Iris pigment epithelial cell (primary cell): ENCODE data around the gene CBLN4.

ENCODE experiments used
- DNase-seq: peaks from one replicate; pipeline ENCODE4 v3.0.0-alpha.2; 2011; ENCODE audit warnings: low read depth

CBLN4 gene

GRCh38 chr20:56005389-56005715 lies at the start of gene CBLN4:
CBLN4 (minus strand) TSS chr20:56005519; CDS start chr20:56004171, 1,348 bp downstream.
- DNase-seq = no peak

DNA sequence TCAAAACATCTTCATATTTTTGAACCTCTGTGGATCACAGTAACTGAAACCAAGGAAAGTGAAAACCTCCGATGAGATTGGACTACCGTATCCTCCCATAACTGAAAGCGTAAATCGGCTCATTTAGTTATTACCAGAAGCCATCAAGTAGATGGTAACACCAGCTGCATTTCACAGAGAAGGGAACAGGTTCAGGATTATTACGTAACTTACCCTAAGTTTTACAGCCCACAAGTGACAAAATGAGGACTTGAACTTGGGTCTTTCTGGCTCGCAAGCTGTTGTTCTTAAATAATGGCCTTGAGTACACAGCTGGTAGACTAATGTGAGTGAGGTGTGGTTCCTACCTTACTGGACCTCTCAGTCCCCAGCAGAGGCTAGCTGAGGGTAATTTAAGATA lies 37.9 kb upstream of the CBLN4 start:
- DNase-seq = no peak

GRCh38 chr20:56032251-56032650 lies 26.9 kb upstream of the CBLN4 start:
- peak; percentile 6 for DNase-seq

DNA sequence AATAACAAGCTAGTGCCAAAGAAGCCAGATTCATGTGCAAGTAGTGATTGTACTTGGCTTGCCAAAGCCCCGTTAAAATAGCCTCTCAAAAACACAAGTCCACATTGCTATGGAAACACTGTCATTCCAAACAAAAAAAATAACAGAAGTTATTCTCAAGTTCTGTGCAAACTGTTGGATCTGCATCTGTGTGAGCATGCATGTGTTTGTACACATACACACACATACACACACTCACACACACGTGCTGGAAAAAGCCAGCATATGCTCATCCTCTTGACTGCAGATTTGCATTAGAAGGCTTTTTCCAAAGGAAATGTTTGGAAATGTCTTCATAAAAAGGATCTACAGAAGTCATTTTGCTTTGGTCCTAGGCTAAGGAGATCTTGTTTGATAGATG lies 13.4 kb upstream of the CBLN4 start:
- DNase-seq = no peak

- DNase-seq = no peak
Measured at GRCh38 chr20:56018194-56018593, 12.9 kb upstream of the CBLN4 start.

GRCh38 chr20:56017560-56017959 lies 12.2 kb upstream of the CBLN4 start:
- DNase-seq = no peak

DNA sequence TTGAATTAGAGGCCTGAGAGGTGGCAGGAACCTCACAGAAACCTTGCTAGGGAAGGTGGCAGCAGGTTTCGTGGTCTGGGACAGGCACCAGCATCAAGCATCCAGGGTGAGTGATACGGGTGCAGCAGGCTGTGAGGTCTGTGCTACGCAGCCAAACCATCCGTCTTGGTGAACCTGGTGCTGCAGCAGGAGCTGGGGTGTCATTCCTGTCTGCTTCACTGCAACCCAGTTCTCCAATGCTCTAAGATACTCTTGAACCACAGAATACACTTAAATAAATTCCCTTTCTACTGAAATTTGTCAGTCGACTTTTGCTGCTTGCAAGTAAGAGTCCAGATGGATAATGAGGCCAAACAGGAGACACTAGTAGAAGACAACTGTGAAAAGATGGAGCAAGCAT lies 9.7 kb upstream of the CBLN4 start:
- DNase-seq = no peak

DNA sequence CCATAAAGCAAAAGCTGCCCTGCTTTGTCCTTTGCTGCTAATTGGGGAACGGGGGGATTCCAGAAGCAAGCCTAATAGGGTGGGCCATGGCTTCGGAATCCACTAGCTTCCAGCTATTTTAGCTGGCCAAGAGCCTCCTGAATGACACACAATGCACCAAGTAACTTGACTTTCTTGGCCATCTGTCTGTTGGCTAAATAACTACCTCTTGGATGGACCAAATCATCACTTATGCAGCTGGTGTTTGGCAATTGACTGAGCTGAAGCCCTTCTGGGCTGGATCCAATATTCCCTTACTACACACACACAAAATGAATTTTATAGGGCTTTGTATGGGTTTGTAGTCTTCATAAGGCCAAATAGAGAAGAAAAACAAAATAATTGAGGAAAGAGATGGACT lies 8.8 kb upstream of the CBLN4 start:
- DNase-seq = no peak

- DNase-seq = no peak
Measured at GRCh38 chr20:56004611-56005388, 519 bp downstream of the CBLN4 start.

DNA sequence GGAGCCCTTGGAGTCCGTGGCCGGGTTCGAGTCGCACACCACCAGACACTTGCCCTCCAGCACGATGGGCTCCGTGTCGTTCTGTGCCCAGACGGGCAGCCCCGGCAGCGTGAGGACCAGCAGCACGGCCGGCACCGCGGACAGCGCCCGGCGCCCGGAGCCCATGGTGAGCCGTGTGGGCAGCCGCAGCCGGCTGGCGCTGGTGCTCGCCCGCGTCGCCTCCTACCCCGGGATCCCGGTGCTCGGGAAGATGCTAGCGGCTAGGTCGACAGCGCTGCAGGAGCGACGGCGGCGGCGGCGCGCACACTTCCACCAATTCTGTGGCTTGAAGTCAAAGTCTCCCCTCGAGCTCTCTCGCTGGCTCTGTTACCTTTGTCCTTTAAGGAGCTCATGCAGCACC lies 1.3 kb downstream of the CBLN4 start:
- no peak for DNase-seq

DNA sequence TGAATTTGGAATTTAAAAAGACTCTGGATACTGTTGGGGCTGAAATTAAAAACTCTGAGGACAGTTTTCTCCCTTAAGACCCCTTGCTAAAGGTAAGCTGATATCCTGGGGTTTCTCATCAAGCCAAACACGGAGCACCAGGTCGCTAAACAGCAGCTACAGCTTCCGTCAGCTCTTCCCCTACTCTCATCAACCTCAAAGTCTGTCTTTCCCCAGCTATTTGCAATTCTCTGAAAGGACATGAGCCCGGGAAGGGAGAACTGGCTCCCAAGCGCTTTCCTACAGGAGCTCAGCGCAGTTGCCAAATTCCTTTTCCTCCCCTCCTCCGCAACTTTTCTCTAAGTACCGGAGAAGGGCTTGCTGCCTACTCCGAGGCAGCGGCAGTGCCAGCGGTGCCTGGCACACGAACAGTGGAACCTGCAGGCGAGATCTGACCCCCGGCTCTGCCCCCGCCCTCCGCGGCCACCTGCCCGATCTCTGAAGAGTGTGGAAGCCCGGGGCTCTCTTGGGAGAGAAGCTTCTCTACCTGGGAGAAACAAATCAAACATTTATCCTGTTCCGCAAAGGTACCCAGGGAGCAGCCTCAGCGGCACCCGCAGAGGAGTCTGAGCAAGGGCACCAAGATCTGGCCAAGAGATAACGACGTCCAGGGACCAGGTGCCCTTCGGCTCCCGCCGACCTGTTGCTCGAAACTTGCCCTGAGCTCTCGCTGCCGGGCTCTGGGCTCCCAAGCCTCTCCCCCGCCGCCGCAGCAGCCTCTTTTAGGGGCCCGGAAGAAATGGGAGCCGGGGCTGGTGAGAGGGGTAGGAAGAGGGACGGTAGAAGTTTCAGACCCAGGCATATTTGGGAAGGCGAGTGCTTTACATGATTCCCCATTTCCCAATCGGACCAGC lies 2.2 kb downstream of the CBLN4 start:
- DNase-seq = no peak

- no peak for DNase-seq
Measured at GRCh38 chr20:56001890-56002289, 3.4 kb downstream of the CBLN4 start.

DNA sequence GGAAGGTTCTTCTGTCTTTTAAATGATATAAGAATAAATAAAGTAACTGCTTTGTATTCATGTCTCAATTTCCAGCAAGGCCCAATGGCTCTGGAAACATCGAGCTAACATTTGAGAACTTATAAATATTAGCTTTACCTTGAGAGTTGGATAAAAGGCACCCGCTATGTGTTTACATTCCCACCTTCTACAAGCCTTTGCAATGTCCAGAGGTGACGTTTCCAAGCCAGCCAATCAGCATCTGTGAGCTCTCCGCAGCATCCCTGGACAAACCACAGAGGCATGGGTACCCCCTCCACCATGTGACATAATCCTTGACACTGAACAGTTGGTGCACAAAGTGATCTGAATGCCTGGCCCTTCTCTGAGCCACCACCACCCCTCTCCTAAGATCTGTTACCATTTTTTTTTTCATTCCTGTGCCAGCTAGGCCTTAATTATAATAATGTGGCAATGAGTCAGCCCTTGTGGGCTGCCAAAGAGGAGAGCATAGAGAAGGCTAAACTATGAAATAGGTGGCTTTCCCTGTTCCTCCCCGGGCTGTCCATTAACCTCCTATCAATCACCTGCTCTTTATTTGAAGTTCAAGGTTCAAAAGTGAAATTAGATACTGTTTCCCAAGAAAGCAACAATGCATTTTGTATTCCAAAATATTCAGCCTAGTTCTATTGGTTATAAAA lies 4.1 kb downstream of the CBLN4 start:
- no peak for DNase-seq

DNA sequence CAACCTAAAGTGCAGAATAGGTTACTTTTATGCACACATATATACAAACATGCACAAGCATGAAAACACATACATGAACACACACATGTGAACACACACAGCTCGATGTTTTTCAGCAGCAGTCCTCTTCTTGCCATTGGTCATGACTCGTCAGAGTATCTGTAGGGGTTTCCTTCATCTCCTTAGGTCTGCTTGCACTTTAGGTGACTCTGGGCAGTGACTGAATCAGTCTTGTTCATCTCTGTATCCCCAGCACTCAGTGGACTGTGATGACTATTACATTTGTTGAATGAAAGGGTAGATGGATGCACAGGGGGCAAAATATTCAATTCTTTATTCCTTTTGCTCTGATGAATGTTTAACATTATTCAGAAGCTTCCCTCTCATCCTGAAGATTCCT lies 26.8 kb downstream of the CBLN4 start:
- DNase-seq = no peak

GRCh38 chr20:55977690-55978459 lies 27.4 kb downstream of the CBLN4 start:
- no peak for DNase-seq

GRCh38 chr20:55974491-55975202 lies 30.7 kb downstream of the CBLN4 start:
- DNase-seq = no peak

GRCh38 chr20:55964790-55965189 lies 40.5 kb downstream of the CBLN4 start:
- no peak for DNase-seq

DNA sequence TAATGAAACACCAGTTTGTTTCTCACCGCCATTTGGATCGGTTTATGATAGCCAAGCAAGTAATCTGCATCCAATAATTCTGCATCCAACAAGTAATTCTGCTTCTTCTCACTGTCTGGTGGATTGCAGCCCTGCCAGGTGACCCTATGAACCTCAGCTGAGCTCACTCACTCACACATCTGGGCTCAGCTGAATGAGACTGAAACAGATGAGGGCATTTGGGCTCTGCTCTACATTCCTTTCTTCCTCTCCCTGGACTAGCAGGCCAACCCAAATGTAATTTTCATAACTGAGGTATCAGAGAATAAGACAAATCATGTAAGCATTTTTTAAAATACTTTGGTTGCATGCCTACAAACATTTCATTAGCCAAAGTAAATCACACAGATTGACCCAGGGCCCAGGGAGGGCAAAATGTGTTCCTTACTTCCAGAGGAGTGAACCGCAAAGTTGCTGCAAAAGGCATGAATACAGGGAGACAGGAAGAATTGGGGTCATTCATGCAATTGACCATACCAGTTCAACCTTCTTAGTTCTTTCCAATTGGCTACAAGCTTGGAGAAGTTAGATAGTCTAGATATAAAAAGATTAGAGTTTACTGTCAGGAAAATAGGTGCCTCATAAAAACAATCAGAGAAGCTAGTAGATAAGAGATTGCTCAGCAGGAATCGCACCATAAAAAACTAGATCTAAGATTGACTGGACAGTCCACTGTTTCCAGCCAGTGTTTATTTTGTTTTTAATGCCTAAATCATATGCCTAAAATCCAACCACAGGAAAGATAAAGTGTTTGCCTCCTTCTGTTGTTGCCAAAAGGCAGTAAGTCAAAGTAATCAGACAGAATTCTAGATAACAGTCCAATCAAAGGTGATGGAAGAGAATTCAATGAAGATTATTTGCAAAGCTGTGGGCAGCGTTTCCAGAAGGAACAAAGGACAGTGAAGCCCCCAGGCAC lies 43.7 kb downstream of the CBLN4 start:
- no peak for DNase-seq

- no peak for DNase-seq
Measured at GRCh38 chr20:55953201-55953600, 52.1 kb downstream of the CBLN4 start.

DNA sequence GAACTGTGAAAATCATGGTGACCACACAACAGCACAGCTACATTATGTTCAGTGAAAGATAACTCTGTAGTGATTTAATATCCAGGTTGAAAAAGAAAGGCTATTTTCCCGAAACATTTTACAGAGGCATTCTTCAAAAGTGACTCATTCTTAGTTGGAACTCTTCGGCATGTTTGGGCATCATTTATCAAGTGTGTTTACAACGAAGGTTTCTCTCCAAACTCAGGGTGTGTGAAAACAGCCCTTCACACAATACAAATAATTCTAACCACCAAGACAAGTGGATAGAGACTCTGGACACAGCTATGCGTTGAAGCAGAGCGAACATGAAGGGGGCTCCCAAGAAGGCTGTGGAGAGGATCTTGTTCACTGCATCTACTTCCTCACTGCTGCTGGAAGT lies 57.6 kb downstream of the CBLN4 start:
- no peak for DNase-seq
